HFFc6 (cell line): ENCODE measurements around the gene MYORG. TPM values are rescaled to one million over a fixed set of nuclear protein-coding genes. Genes with fewer than 3 reads are reported as not detected.

ENCODE experiments used
- DNase-seq: peaks from one replicate; pipeline ENCODE4 v3.0.0-alpha.2; 2018
- H3K27ac Mint-ChIP-seq: 2 replicates; pipeline ENCODE4 v1.8.0; 2020; ENCODE audit warnings: mild to moderate bottlenecking, mixed read lengths
- H3K27me3 Mint-ChIP-seq: 2 replicates; pipeline ENCODE4 v1.8.0; 2021; ENCODE audit warnings: mild to moderate bottlenecking, moderate library complexity, mixed read lengths; ENCODE audit not compliant: insufficient read depth
- H3K36me3 Mint-ChIP-seq: 2 replicates; pipeline ENCODE4 v1.8.0; 2021; ENCODE audit warnings: low read depth, mixed read lengths
- H3K4me1 Mint-ChIP-seq: 2 replicates; pipeline ENCODE4 v1.8.0; 2020; ENCODE audit warnings: low read depth, mixed read lengths
- H3K4me3 Mint-ChIP-seq: 2 replicates; pipeline ENCODE4 v1.8.0; 2020; ENCODE audit warnings: mild to moderate bottlenecking, moderate library complexity, mixed read lengths
- H3K9me3 Mint-ChIP-seq: 2 replicates; pipeline ENCODE4 v1.8.0; 2020; ENCODE audit warnings: mild to moderate bottlenecking, mixed read lengths
- total RNA-seq, 6 experiments: library from RNA; stranded (reverse); fragmentation: NEBNext Ultra II Directional; extraction: Animal tissue kit (Norgen Biotek cat#: 25700); gene quantifications; 2 replicates in 1 of 6; 3 replicates in 5 of 6; pipeline ENCODE4 v1.2.3, GENCODE V29; 2021
- TF ChIP-seq, protein P1 (sequence below): fragments of 200-600 bp; sonication (generic); IDR thresholded peaks from 2 replicates; pipeline ENCODE4 v1.5.0; 2021; ENCODE audit warnings: antibody characterized with exemption, mild to moderate bottlenecking

MYORG gene
- total RNA-seq, 6 experiments from 2014 or later: 0.96 to 2.2 (median 1.4) TPM

DNA sequence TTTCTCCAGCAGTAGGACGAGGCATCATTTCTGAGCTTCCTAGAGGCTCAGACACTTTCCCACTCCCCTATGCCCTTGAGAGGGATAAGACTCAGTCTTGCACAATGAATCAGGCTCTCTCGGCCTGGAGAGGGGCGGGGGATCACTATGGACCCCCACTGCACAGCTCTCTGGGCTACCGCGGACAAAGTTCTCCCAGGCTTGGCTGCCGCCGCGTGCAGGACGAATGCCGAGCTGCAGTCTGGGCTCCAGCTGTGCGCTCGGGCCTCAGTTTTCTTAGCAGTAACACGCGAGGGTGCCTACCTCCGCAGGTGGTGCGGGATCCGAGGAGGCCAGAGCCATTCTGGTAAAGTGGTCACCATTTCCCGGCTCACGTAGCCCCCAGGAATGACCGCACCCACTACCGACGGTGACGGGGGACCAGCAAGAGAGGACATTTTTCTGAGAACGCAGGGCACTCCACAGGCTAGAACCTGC is 3.4 kb upstream of the MYORG start:
- Mint-ChIP-seq H3K4me3 (peak overlapping the region; percentile 89; the same call in 1 of the 2 replicates), H3K36me3 (no peaks in the 10 kb centered on the region), H3K9me3 (no peaks in the 10 kb centered on the region), H3K27me3 (peaks cover 19% of the 10 kb centered on the region), H3K27ac (no peak overlapping the region), H3K4me1 (peaks cover 10% of the 10 kb centered on the region)
- DNase-seq: no peak
- TF ChIP-seq, protein P1, sequence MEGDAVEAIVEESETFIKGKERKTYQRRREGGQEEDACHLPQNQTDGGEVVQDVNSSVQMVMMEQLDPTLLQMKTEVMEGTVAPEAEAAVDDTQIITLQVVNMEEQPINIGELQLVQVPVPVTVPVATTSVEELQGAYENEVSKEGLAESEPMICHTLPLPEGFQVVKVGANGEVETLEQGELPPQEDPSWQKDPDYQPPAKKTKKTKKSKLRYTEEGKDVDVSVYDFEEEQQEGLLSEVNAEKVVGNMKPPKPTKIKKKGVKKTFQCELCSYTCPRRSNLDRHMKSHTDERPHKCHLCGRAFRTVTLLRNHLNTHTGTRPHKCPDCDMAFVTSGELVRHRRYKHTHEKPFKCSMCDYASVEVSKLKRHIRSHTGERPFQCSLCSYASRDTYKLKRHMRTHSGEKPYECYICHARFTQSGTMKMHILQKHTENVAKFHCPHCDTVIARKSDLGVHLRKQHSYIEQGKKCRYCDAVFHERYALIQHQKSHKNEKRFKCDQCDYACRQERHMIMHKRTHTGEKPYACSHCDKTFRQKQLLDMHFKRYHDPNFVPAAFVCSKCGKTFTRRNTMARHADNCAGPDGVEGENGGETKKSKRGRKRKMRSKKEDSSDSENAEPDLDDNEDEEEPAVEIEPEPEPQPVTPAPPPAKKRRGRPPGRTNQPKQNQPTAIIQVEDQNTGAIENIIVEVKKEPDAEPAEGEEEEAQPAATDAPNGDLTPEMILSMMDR: no peak

DNA sequence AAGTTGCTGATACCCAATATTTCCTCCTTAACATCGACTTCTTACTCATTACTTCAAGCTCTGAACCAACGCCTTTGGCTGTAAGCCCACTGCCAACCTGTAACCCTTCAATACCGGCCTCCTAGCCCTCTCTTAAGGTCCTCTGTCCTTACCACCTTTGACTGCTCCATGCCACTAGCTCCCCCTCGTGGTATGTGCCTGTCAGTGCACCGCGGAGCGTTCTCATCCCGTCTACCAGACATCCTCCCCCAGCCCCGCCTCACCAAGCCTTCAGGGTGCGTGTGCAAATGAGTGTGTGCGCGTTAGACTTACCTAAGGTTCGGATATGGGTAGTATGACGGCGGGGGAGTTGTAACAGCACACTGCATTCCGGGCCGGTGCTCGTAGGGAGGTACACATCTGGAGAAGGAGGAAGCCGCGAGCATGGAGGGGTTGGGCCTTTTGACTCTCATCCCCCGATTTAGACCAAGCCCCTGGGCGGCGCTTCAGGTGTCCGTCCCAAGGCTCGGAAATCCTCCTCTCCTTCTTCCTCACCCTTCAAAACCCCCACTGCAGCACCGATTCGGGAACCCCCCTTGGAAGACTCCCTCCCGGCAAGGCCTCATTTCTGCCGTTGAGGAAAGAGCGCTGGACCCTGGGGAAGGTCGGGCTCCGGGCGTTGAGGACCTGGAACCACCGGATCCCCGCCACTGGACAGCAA is 2.8 kb upstream of the MYORG start:
- peaks cover 14% of the 10 kb centered on the region for H3K27me3 Mint-ChIP-seq
- H3K27ac Mint-ChIP-seq: no peak overlapping the region
- peak overlapping the region; percentile 89 for H3K4me3 Mint-ChIP-seq

DNA sequence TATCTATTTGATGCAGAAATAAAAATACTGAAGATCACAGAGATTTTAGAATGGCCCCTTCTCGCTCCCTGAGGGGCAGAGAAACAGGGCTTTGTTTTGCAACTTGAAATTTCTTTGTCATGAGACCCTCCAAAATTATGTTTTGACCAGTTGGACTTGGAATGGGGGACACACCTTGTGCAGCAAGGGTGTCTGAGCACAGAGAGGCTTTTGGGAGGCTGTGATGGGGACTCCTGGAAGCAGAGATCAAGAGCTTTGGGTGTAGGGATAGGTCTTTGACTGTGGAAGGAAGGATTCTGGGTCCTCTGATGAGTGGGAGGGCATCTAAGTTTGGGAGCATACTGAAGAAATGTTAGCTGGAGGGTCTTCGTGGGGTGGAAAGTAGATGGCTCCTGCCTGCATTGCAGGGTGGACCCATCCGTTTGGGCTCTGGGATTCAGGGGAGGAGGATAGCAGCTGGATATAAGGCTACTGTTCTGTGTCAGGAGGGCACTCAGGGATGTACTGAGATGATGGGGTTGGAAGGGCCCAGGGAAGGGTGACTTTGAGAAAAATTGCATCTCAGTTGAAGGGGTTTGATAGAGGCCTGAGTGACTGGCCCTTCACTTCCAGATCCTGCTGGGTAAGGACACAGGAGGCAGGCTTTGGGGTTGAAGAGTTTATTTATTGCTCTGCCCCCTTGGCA is 1.8 kb upstream of the MYORG start:
- no peak overlapping the region for H3K4me3 Mint-ChIP-seq
- peaks cover 19% of the 10 kb centered on the region for H3K27me3 Mint-ChIP-seq
- no peaks in the 10 kb centered on the region for H3K9me3 Mint-ChIP-seq
- H3K4me1 Mint-ChIP-seq: peaks cover 10% of the 10 kb centered on the region
- no peaks in the 10 kb centered on the region for H3K36me3 Mint-ChIP-seq
- no peak for DNase-seq
- no peak overlapping the region for H3K27ac Mint-ChIP-seq
- TF ChIP-seq, protein P1: no peak

More for the DNA sequence above, 2.8 kb upstream of the MYORG start:
- Mint-ChIP-seq H3K9me3 (no peaks in the 10 kb centered on the region), H3K36me3 (no peaks in the 10 kb centered on the region), H3K4me1 (peaks cover 10% of the 10 kb centered on the region)
- peak; percentile 79 for DNase-seq
- TF ChIP-seq, protein P1: peak; percentile 98

DNA sequence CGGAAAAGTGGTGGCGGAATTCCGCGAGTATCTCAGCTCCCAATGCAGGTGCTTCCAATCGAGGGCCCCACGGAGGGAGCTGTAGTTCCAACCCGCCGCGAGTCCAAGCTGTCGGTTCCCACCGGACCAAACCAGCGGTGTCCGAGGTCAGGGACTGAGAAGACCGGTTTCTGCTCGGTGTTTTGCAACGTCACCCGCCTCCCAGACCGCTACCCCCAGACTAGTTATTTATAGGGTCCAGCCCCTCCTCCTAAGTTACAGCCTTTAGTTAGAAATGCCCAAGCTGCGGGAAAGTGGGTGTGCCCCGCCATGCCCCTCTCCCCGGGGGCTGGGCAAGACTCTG is 677 bp upstream of the MYORG start:
- Mint-ChIP-seq H3K4me3 (peak overlapping the region; percentile 90), H3K9me3 (no peaks in the 10 kb centered on the region), H3K27me3 (peaks cover 16% of the 10 kb centered on the region), H3K36me3 (no peaks in the 10 kb centered on the region), H3K4me1 (peaks cover 10% of the 10 kb centered on the region), H3K27ac (peak overlapping the region; percentile 42; the same call in 1 of the 2 replicates)
- TF ChIP-seq, protein P1: no peak
- DNase-seq: no peak

DNA sequence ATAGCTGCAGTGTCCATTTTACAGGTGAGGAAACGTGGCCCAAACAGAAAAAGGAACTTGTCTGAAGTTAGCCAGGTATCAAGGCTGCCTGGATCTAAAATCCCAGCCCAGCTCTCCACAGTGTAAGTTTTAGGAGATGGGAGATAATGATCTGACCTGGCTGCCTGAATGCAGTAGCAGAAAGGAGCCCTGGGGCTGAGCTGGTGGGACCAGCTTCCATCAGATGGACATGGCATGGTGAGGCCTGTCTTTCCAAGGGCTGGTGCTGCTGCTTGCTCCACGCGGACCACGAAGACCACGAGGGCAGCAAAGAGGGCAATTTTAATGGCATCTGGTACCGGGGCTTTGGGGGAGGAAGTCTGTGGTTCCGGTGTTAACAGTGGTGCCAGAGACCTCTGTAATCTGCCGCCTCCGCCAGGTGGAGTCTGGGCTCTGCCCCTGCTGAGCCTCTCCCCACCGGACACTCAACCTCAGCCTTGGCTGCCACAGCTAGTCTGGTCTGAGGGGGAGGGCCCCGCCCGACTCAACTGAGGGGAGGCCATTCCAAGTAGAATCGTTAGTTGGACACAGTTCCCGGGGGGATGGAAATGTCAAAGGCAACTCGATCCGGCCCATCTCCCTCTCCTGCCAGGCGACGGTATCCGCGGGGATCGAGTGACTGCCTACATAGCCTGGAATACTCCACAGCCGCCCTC is 650 bp downstream of the MYORG start:
- DNase-seq: no peak
- Mint-ChIP-seq H3K9me3 (peaks cover 3% of the 10 kb centered on the region; the same call in 1 of the 2 replicates), H3K4me3 (peak overlapping the region; percentile 90), H3K27ac (no peak overlapping the region), H3K4me1 (peaks cover 10% of the 10 kb centered on the region), H3K36me3 (no peaks in the 10 kb centered on the region), H3K27me3 (peaks cover 18% of the 10 kb centered on the region)
- TF ChIP-seq, protein P1: no peak
